ENCODE measurements around the gene ILDR2.

ILDR2 gene

GRCh38 chr1:166918088-166918955 lies 57.0 kb downstream of the ILDR2 start:
- Histone ChIP-seq H3K27ac (ENCODE audit: low read depth, low read length) (no peak overlapping the region), H3K36me3 (ENCODE audit: insufficient read depth, low read length) (no peaks in the 10 kb centered on the region), H3K9me3 (ENCODE audit: low read length) (no peaks in the 10 kb centered on the region), H3K4me3 (ENCODE audit: low read depth in 1 of 2, low read length in 2 of 2) (no peak overlapping the region), H3K27me3 (ENCODE audit: control insufficient read depth in 1 of 2, insufficient read depth in 2 of 2, low read length in 2 of 2) (peaks cover 0 to 5% of the 10 kb centered on the region in 2 donors), H3K9ac (ENCODE audit: low read length) (no peak overlapping the region), H3K4me1 (ENCODE audit: insufficient read depth, low read length) (no peaks in the 10 kb centered on the region)

GRCh38 chr1:166915941-166916340 lies 59.4 kb downstream of the ILDR2 start:
- Histone ChIP-seq H3K4me1 (ENCODE audit: insufficient read depth, low read length) (no peaks in the 10 kb centered on the region), H3K9me3 (ENCODE audit: low read length) (no peaks in the 10 kb centered on the region), H3K36me3 (ENCODE audit: insufficient read depth, low read length) (no peaks in the 10 kb centered on the region), H3K9ac (ENCODE audit: low read length) (no peak overlapping the region), H3K27ac (ENCODE audit: low read depth, low read length) (no peak overlapping the region), H3K4me3 (ENCODE audit: low read depth in 1 of 2, low read length in 2 of 2) (no peak overlapping the region), H3K27me3 (ENCODE audit: control insufficient read depth in 1 of 2, insufficient read depth in 2 of 2, low read length in 2 of 2) (peaks cover 0 to 5% of the 10 kb centered on the region in 2 donors)

- Histone ChIP-seq H3K4me1 (ENCODE audit: insufficient read depth, low read length) (no peaks in the 10 kb centered on the region), H3K4me3 (ENCODE audit: low read depth in 1 of 2, low read length in 2 of 2) (no peak overlapping the region), H3K36me3 (ENCODE audit: insufficient read depth, low read length) (no peaks in the 10 kb centered on the region), H3K9ac (ENCODE audit: low read length) (no peak overlapping the region), H3K27ac (ENCODE audit: low read depth, low read length) (no peak overlapping the region), H3K9me3 (ENCODE audit: low read length) (no peaks in the 10 kb centered on the region), H3K27me3 (ENCODE audit: control insufficient read depth in 1 of 2, insufficient read depth in 2 of 2, low read length in 2 of 2) (no peaks in the 10 kb centered on the region)
These were observed 60.3 kb downstream of the ILDR2 start for GRCh38 chr1:166915042-166915441.

GRCh38 chr1:166914111-166914510 lies 61.2 kb downstream of the ILDR2 start:
- no peaks in the 10 kb centered on the region for H3K36me3 ChIP-seq (ENCODE audit: insufficient read depth, low read length)
- H3K27ac ChIP-seq (ENCODE audit: low read depth, low read length), result no peak overlapping the region
- no peak overlapping the region for H3K9ac ChIP-seq (ENCODE audit: low read length)
- H3K27me3 ChIP-seq (ENCODE audit: control insufficient read depth in 1 of 2, insufficient read depth in 2 of 2, low read length in 2 of 2), result no peaks in the 10 kb centered on the region
- H3K4me1 ChIP-seq (ENCODE audit: insufficient read depth, low read length), result no peaks in the 10 kb centered on the region
- no peak overlapping the region for H3K4me3 ChIP-seq (ENCODE audit: low read depth in 1 of 2, low read length in 2 of 2)
- no peaks in the 10 kb centered on the region for H3K9me3 ChIP-seq (ENCODE audit: low read length)

GRCh38 chr1:166911624-166912023 lies 63.7 kb downstream of the ILDR2 start:
- no peak overlapping the region for H3K9ac ChIP-seq (ENCODE audit: low read length)
- H3K4me3 ChIP-seq (ENCODE audit: low read depth in 1 of 2, low read length in 2 of 2), result no peak overlapping the region
- peaks cover 6% of the 10 kb centered on the region for H3K4me1 ChIP-seq (ENCODE audit: insufficient read depth, low read length)

GRCh38 chr1:166910396-166910994 lies 64.8 kb downstream of the ILDR2 start:
- Histone ChIP-seq H3K27me3 (ENCODE audit: control insufficient read depth in 1 of 2, insufficient read depth in 2 of 2, low read length in 2 of 2) (no peaks in the 10 kb centered on the region), H3K9me3 (ENCODE audit: low read length) (no peaks in the 10 kb centered on the region), H3K27ac (ENCODE audit: low read depth, low read length) (no peak overlapping the region), H3K36me3 (ENCODE audit: insufficient read depth, low read length) (no peaks in the 10 kb centered on the region), H3K4me3 (ENCODE audit: low read depth in 1 of 2, low read length in 2 of 2) (no peak overlapping the region), H3K4me1 (ENCODE audit: insufficient read depth, low read length) (peaks cover 17% of the 10 kb centered on the region), H3K9ac (ENCODE audit: low read length) (no peak overlapping the region)

More at GRCh38 chr1:166911624-166912023, 63.7 kb downstream of the ILDR2 start:
- Histone ChIP-seq H3K36me3 (ENCODE audit: insufficient read depth, low read length) (no peaks in the 10 kb centered on the region), H3K27me3 (ENCODE audit: control insufficient read depth in 1 of 2, insufficient read depth in 2 of 2, low read length in 2 of 2) (no peaks in the 10 kb centered on the region), H3K27ac (ENCODE audit: low read depth, low read length) (no peak overlapping the region), H3K9me3 (ENCODE audit: low read length) (no peaks in the 10 kb centered on the region)

- H3K4me1 ChIP-seq (ENCODE audit: insufficient read depth, low read length), result peaks cover 31% of the 10 kb centered on the region
- H3K9me3 ChIP-seq (ENCODE audit: low read length), result no peaks in the 10 kb centered on the region
- no peaks in the 10 kb centered on the region for H3K27me3 ChIP-seq (ENCODE audit: control insufficient read depth in 1 of 2, insufficient read depth in 2 of 2, low read length in 2 of 2)
- H3K4me3 ChIP-seq (ENCODE audit: low read depth in 1 of 2, low read length in 2 of 2), result no peak overlapping the region
- no peak overlapping the region for H3K9ac ChIP-seq (ENCODE audit: low read length)
- H3K36me3 ChIP-seq (ENCODE audit: insufficient read depth, low read length), result no peaks in the 10 kb centered on the region
- H3K27ac ChIP-seq (ENCODE audit: low read depth, low read length), result no peak overlapping the region
These were observed 66.4 kb downstream of the ILDR2 start for GRCh38 chr1:166908942-166909341.

- no peak overlapping the region for H3K4me3 ChIP-seq (ENCODE audit: low read depth in 1 of 2, low read length in 2 of 2)
- no peak overlapping the region for H3K9ac ChIP-seq (ENCODE audit: low read length)
- H3K4me1 ChIP-seq (ENCODE audit: insufficient read depth, low read length), result peaks cover 31% of the 10 kb centered on the region
- H3K36me3 ChIP-seq (ENCODE audit: insufficient read depth, low read length), result no peaks in the 10 kb centered on the region
- H3K27me3 ChIP-seq (ENCODE audit: control insufficient read depth in 1 of 2, insufficient read depth in 2 of 2, low read length in 2 of 2), result no peaks in the 10 kb centered on the region
- no peaks in the 10 kb centered on the region for H3K9me3 ChIP-seq (ENCODE audit: low read length)
- no peak overlapping the region for H3K27ac ChIP-seq (ENCODE audit: low read depth, low read length)
These were observed 67.6 kb downstream of the ILDR2 start for GRCh38 chr1:166907763-166908162.

GRCh38 chr1:166907051-166907450 lies 68.3 kb downstream of the ILDR2 start:
- H3K9me3 ChIP-seq (ENCODE audit: low read length), result no peaks in the 10 kb centered on the region
- H3K27ac ChIP-seq (ENCODE audit: low read depth, low read length), result no peak overlapping the region
- H3K4me1 ChIP-seq (ENCODE audit: insufficient read depth, low read length), result peaks cover 31% of the 10 kb centered on the region
- no peaks in the 10 kb centered on the region for H3K36me3 ChIP-seq (ENCODE audit: insufficient read depth, low read length)
- no peak overlapping the region for H3K4me3 ChIP-seq (ENCODE audit: low read depth in 1 of 2, low read length in 2 of 2)
- H3K9ac ChIP-seq (ENCODE audit: low read length), result no peak overlapping the region
- no peaks in the 10 kb centered on the region for H3K27me3 ChIP-seq (ENCODE audit: control insufficient read depth in 1 of 2, insufficient read depth in 2 of 2, low read length in 2 of 2)

GRCh38 chr1:166906647-166907046 lies 68.7 kb downstream of the ILDR2 start:
- Histone ChIP-seq H3K4me3 (ENCODE audit: low read depth in 1 of 2, low read length in 2 of 2) (no peak overlapping the region), H3K27ac (ENCODE audit: low read depth, low read length) (no peak overlapping the region), H3K4me1 (ENCODE audit: insufficient read depth, low read length) (peaks cover 31% of the 10 kb centered on the region), H3K9me3 (ENCODE audit: low read length) (no peaks in the 10 kb centered on the region), H3K36me3 (ENCODE audit: insufficient read depth, low read length) (no peaks in the 10 kb centered on the region), H3K27me3 (ENCODE audit: control insufficient read depth in 1 of 2, insufficient read depth in 2 of 2, low read length in 2 of 2) (no peaks in the 10 kb centered on the region), H3K9ac (ENCODE audit: low read length) (no peak overlapping the region)

GRCh38 chr1:166905900-166906299 lies 69.4 kb downstream of the ILDR2 start:
- Histone ChIP-seq H3K27ac (ENCODE audit: low read depth, low read length) (peak overlapping the region; percentile 36), H3K4me3 (ENCODE audit: low read depth in 1 of 2, low read length in 2 of 2) (no peak overlapping the region), H3K9me3 (ENCODE audit: low read length) (no peaks in the 10 kb centered on the region), H3K9ac (ENCODE audit: low read length) (no peak overlapping the region), H3K4me1 (ENCODE audit: insufficient read depth, low read length) (peaks cover 39% of the 10 kb centered on the region), H3K27me3 (ENCODE audit: control insufficient read depth in 1 of 2, insufficient read depth in 2 of 2, low read length in 2 of 2) (no peaks in the 10 kb centered on the region), H3K36me3 (ENCODE audit: insufficient read depth, low read length) (no peaks in the 10 kb centered on the region)

Measured in muscle layer of colon (tissue), 2 donors.